Fibroblast of lung (primary cell): ENCODE data around the gene CELF2.

Experiments
- CTCF ChIP-seq, 2 donors: IDR thresholded peaks in 1 of 2; conservative IDR thresholded peaks in 1 of 2; 1 replicate in 1 of 2; 2 replicates in 1 of 2; pipeline ENCODE4 v1.5.1; 2011 to 2012; ENCODE audit warnings: low read length in 2 of 2, control low read depth in 1 of 2, inconsistent platforms in 1 of 2, low read depth in 1 of 2, mild to moderate bottlenecking in 1 of 2
- EZH2 ChIP-seq: IDR thresholded peaks from 2 replicates; pipeline ENCODE4 v1.5.1; 2012; ENCODE audit warnings: low read length, control low read depth, mild to moderate bottlenecking; ENCODE audit errors: missing control alignments

DNA sequence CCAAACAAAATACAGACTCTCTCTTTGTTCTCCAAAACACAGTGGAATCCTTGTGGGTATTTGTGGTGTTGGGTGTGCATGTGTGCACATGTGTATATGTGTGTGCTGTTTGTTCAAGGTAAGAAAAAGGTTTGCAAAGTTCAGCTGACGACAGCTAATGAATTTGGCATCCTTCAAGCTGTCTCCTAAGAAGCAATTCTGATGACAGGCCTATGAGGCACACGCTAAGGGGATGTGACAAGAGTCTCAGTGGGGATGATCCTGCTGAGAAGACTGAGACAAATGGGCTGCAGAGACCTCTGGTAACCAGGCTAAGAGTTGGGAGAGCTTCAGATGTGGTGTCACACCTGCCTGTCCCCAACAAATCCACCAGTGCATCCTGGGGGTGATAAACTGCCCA lies 26.5 kb upstream of the CELF2 start:
- no peak for TF ChIP-seq CTCF (conservative IDR thresholded peaks at IDR 0.05 in 1 of 2, IDR thresholded peaks at IDR 0.05 in 1 of 2; ENCODE audit: low read depth in 1 of 2, low read length in 2 of 2)
- no peak for TF ChIP-seq EZH2
